NCI-H345 treated with DMSO at 0.1 percent for 48 hours (cell line): ENCODE results near the gene HDGFL2.
"Not testable (repeated sequence)": the region's sequence is repeated elsewhere in the genome, so short reads cannot be mapped to it uniquely, and the experiment has no call there.

Experiments used
- DNase-seq: peaks from one replicate; lab custom pipeline; 2025; ENCODE audit not compliant: unreplicated experiment; lab: John Stamatoyannopoulos, UW

The HDGFL2 gene

DNA sequence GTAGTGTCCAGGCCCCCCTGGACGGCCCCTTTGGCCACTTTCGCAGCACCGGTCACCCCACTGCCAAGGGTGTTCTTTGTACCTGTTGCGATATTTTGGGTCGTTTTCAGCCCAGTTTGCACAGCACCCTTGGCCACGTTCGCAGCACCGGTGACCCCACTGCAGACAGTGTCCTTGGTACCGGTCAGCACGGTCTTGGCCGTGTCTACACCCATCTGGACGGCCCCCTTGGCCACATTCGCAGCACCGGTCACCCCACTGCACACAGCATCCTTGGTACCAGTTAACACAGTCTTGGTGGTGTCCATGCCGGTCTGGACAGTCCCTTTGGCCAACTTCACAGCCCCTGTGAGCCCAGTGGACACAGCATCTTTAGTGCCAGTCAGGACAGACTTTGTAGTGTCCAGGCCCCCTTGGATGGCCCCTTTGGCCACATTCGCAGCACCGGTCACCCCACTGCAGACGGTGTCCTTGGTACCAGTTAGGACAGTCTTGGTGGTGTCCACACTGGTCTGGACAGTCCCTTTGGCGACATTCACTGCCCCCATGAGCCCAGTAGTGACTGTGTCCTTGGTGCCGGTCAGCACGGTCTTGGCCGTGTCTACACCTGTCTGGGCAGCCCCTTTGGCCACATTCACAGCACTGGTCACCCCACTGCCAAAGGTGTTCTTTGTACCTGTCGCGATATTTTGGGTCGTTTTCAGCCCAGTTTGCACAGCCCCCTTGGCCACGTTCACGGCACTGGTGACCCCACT lies 39.4 kb downstream of the HDGFL2 start:
- no peak for DNase-seq

DNA sequence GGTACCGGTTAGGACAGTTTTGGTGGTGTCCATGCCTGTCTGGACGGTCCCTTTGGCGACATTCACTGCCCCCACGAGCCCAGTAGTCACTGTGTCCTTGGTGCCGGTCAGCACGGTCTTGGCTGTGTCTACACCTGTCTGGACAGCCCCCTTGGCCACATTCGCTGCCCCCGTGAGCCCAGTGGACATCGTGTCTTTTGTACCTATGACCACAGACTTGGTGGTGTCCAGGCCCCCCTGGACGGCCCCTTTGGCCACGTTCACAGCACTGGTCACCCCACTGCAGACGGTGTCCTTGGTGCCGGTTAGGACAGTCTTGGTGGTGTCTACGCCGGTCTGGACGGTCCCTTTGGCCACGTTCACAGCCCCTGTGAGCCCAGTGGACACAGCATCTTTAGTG lies 40.0 kb downstream of the HDGFL2 start:
- DNase-seq, result no peak

DNA sequence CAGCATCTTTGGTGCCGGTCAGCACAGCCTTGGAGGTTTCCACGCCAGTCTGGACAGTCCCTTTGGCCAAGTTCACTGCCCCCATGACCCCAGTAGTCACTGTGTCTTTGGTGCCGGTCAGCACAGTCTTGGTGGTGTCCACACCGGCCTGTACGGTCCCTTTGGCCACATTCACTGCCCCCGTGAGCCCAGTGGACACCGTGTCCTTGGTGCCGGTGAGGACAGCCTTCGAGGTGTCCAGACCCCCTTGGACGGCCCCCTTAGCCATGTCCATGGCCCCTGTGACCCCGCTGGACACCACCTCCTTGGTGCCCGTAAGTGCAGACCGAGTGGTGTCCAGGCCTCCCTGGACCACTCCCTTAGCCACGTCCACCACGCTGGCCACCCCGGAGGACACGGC lies 41.2 kb downstream of the HDGFL2 start:
- no peak for DNase-seq

DNA sequence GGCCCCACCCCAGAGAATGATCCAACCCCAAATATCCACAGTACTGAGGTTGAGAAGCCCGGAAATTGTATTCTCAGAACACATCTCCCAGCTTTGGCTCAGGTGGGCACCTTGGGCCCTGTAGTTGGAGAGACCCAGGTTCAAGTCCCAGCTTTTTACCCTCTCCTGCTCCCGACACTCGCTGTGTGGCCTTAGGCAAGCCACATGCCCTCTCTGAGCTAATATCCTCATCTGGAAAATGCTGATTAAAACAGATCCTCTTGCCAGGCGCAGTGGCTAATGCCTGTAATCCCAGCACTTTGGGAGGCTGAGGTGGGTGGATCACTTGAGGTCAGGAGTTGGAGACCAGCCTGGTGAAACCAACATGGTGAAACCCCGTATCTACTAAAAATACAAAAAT lies 43.6 kb downstream of the HDGFL2 start:
- no peak for DNase-seq

DNA sequence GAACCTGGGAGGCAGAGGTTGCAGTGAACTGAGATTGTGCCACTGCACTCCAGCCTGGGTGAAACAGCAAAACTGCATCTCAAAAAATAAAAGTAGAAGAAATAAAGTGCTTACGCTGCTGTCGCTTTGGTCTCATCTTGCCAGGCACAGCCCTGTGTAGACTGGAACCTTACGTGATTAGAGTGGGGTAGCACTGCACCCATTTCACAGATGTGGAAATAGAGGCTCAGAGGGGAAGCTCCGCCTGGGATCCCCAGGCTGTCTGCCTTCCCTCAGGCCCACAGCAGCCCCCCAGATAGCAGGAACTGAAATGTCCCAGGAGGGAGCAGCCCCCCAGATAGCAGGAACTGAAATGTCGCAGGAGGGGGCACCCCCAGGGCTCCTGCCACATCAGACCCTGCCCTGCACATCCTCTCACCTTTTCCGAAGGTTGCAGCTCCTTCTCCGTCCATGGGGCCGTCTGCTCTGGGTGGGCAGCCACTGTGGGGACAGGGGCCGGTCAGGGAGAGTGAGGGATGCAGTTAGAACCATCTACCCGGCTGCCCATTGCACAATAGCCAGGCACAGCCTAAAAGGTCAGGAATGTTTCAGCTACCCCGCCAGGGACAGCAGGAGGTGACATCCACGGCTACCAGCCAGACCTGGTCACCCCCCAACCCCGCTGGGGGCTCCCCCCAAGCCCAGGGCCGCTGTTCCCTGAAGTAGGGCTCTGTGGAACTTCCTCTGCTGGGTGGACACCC lies 44.3 kb downstream of the HDGFL2 start:
- no peak for DNase-seq

DNA sequence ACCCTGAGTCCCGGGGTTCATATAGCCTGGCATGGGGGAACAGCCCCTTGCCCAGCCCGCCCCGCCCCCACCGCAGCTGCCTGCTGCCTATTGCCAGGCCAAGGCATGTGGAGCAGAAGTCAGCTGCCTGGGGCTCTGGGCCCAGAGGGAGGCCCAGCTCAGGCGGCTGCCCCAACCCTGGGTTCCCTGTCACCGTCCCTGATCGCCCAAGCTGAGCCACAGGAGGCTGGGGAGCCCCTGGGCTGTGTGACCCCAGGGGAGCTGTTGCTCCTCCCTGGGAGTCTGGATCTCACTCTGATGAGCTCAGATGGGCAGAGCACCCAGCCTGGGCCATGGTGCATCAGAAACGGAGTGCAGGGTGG lies 44.8 kb downstream of the HDGFL2 start:
- DNase-seq, result no peak

DNA sequence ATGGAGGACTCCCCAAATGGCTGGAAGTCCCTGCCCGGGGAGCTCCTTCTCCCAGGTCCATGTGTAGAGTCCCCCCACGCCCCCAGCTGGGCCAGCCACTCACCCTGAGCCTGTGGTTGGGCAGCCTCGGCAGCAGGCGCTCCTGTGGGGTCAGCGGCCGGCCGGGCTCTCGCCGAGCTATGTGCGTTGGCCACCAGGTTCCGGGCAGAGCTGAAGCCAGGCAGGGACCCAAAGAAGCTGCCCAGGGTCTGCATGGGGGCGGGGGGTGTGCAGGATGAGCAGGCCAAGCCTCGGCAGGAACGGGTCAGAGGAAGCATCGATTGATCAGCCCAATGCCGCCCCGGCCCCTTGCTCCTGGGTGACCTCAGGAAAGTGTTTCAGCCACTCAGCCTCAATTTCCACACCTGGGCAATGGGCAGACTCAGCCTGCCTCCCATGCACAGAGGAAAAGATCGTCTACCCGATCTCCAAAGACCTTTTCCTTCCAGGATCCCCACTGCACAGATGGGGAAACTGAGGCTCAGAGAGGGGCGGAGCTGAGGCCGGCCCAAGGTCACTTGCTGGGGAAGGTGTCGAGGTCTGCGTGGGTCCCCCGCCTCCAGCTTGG lies 45.5 kb downstream of the HDGFL2 start:
- DNase-seq, result no peak

DNA sequence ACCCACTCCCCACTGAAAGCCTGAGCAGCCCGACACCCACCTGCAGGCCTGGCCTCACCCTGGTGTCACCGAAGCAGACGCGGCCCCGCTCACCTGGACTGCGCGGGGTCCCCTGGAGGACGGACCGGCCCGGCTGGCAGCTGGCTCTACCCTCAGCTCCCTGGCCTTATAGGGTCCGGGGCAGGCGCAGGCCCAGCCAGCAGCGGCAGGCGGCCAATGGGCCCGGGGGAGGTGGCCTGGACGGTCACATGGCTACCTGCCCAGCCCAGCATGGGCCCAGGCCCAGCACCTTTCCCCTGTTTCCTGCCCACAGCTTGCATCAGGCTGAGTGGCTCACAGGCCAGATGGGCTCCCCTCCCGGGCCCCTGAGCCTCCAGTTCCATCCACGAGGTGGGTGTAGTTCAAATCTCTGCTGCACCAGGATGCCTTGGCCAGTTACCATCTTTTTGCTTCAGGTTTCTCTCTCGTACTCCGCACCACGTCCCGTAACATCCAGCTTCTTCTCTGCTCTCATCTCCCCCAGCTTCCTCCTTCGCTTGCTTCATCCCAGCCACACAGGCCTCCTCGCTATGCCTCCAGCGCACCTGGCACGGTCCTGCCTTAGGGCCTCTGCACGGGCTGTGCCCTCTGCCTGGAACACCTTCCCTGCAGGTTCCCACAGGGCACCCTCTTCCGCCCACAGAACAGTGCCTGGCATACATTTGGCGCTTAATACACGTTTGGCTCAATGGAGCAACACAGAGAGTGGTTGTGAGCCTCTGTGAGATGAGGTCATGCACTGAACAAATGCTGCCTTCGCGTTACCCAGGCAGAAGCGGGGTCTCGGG lies 46.5 kb downstream of the HDGFL2 start, which contains the start of gene PLIN4:
PLIN4 (minus strand) TSS at position 142 of the 827 bp plus-strand sequence. CDS start 214 bp downstream, outside the sequence.
- DNase-seq, result no peak

DNA sequence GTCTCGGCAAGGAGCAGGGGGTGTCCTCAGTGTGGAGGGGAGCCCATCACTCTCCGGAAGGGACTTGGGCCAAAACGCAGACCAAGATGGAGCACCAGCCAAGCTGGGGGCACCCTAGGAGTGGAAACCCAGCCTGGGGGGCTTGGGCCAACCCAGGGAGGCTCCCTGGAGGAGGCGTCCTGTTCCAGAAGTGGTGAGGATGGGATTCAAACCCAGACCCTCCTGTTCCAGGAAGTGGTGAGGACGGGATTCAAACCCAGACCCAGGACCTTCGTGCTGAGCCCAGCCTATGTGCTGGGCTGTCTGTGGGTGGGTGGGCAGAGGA lies 47.0 kb downstream of the HDGFL2 start:
- DNase-seq, result no peak

DNA sequence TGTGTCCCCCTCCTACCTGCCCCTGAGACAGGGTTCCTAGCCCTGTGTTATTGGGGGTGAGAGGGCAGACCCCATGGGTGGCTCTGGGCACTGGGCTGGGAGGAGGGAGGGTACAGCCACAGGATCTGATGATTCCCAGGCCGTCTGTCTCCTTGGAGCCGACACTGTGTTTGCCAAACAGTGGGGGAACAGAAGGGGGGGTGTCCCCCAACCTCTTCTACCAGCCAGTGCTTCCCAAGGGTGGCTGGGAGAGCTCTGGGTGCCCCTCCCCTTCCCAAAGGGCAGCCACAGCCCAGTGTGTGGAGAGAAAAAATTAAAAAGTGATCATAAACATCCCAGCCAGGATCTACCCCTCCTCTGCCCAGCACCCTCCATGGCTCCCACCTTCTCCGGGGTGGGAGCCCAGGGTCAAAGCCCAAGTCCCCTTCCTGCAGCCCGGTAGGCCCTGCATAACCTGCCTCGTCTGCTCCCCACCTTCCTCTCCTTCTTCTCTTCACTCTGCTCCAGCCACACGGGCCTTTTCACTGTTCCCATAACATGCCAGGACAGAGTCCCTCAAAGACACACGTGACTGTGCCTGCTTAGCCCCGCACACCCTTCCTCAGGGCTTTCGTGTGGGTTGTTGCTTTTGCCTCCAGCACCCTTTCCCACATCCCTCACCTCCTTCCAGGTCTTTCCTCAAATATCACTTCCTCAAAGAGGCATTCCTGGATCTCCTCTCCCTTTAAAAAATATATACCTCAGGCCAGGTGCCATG lies 47.6 kb downstream of the HDGFL2 start:
- no peak for DNase-seq

DNA sequence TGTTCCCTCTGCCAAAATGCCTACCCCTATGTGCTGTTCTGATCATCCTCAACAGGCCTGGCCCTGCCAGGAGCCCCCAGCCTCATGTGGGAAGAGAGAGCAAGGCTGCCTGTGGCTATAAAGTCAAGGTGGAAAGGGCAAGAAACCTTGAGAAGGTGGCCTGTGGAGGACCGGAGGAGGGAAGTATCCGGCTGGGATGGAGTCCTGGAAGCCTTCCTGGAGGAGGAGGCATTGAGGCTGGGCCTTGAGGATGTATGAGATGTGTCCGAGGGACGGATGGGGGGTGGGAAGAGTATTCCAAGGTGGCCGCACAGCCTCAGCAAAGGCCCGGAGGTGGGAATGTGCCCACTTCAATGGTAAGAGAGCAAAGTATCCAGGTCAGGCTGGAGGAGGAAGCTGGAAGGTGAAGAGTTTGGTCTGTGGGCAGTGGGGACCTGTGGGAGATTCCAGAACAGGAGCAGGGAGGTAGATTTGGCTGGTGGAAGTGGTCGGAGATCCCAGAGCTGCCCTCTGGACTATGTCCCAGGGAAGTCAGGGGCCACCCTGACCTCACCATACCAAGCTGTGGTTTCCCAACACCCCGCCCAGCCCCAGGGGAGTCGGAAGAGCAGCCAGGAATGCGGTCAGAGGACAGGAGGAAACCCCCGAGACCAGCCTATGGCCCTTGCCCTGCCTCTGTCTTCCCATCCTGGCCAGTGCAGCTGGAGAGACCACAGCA lies 49.2 kb downstream of the HDGFL2 start:
- no peak for DNase-seq

DNA sequence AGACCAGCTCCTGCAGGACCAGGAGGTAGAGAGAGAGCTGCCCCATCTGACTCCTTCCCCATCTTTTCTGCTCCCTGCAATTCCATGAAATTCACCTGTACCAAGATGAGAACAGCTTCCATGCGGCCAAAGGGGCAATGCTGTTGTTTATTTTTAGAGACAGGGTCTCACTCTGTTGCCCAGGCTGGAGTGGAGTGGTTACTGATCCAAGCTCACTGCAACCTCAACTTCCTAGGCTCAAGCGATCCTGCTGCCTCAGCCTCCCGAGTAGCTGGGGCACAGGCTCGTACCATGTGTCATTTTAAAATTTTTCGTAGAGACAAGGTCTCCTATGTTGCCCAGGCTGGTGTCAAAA lies 49.8 kb downstream of the HDGFL2 start:
- DNase-seq, result no peak

DNA sequence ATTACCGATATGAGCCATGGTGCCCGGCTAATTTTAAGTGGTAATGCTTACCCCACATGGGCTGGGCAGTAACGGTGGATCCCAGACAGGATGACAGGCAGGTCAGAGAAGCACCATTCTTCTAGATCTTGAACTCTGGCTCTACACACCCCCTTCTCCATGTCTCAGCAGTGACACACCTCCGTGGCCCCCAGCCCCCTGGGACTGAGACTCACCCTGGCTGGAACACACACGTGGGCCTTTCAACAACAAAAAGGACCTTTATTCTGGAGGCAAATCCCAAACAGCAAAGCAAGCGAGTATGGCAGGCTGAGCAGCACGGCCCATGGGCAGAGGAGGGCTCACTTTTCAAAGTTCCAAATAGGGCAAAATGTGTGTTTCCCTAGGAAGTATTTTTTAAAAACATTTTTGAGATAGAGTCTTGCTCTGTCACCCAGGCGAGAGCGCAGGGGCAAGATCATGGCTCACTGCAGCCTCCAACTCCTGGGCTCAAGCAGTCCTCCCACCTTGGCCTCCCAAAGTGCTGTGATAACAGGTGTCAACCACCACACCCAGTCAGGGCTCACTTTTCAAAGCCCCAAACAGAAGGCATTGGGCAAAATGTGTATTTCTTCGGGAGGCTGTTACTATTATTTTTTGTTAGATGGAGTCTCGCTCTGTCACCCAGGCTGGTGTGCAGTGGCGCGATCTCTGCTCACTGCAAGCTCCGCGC lies 50.4 kb downstream of the HDGFL2 start:
- DNase-seq, result no peak

DNA sequence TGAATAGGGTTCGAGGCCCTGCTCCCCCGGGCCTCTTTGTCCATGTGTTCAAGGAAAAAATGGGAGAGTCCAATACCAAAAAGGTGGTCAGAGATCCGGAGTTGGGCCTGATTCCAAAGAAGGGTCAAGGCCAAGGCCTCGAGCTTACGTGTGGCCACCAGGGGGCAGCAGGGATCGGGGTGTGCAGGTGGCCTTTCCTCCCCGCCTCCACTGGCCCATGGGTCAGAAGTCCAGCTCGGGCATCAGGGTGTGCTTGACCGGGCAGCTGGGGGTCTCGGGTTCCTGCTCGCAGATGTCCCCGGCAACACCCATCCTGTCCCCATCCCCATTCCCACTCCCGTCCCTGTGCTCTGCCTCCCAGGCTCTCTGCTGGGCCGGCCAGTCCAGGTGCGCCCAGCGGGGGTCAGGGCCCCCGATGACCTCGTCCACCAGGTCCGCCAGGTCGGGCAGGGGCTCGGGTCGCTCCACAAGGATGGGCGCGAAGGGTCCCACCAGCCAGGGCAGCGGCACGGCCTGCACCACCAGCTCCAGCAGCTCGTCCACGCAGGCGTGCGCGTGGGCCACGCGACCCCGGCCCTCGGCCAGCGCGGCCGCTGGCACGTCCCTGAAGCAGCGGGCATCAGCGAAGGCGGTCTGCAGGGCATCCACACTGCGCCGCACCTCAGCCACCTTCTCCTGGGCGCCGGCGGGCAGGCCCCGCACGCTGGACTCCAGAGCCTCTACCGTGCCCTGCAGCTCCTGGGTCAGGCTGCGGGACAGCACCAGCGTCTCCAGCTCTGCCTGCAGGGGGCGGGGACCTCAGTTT lies 51.4 kb downstream of the HDGFL2 start:
- no peak for DNase-seq

DNA sequence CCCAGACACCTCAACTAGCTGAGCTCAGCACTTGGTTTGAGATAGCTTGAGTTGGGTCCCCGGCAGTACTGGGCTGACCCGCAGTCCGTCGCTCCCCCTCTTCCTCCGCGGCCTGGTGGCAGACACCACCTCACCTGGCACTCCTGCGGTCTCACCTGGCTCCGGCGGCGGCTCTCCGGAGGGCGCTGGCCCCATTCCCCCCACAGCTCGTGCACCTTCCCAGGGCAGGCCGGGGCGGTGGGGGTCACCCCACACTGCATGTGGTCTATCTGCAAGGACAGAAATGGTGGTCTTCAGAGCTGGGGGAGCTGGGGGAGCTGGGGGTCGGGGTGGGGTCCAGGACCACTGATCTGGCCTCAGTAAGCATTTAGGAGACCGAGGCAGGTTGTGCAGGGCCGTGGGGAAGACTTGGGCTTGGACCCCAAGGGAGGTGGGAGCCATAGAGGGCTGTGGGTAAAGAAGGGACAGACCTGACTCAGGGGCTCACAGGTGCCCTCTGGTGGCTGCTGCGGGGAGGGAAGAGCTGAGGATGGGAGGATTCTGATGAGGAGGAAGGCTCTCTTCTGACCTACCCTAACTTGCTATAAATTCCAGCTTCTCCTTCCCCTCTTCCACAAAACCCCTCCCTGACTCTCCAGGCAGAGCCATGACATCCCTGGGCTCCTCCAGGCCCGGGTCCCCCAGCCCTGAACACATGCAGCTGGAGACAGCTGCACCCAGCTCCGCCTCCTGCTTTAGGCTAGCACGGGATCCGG lies 52.9 kb downstream of the HDGFL2 start:
- DNase-seq, result no peak

DNA sequence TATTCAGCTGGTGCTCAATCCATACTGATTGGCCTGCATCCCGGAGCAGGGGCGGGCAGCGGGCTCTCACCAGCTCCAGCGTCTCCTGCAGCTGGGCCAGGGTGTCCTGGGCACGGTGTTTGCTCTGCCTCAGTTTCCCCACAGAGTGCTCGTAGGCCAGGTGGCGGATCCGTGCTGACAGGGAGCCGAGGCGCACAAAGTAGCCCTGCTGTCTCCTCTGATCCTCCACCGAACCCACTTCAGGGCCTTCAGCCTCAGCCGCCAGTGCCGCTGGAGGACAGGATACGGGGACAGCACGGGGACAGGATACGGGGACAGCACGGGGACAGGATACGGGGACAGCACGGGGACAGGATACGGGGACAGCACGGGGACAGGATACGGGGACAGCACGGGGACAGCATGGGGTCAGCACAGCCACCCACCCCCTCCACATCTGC lies 53.5 kb downstream of the HDGFL2 start:
- no peak for DNase-seq

DNA sequence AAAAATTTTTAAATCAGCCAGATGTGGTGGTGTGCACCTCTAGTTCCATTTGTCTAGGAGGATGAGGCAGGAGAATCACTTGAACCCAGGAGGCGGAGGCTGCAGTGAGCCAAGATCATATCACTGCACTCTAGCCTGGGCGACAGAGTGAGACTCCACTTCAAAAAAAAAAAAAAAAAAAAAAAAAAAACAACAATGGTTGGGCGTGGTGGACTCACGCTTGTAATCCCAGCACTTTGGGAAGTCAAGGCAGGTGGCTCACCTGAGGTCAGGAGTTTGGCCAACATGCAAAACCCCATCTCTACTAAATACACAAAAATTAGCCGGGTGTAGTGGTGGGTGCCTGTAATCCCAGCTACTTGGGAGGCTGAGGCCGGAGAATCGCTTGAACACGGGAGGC lies 55.3 kb downstream of the HDGFL2 start:
- DNase-seq, result not testable (repeated sequence)

DNA sequence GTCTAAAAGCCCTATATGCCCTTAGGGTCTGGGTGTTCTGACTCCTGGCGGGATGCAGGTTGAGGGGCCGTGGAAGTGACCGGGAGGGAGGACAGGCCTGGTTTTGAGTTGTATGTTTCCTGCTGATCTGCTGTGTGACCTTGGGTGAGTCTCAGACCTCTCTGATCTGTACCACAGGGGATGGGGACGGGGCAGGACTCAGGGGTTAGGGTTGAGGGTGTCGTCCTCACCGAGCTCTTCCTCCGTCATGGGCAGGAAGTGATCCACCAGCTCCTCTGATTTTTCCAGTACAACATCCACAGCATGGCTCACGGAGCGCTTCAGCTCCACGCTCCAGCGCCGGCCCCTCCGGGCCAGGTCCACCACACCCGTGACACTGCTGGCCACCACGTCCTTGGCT lies 56.7 kb downstream of the HDGFL2 start:
- no peak for DNase-seq
